OCI-LY1 (cell line): Measurements from ENCODE around the gene CTNNBL1.

Experiments
- H2AFZ ChIP-seq: fragments of 200-600 bp; sonication (generic), shearing (Covaris generic); 2 replicates; pipeline ENCODE4 v1.6.0; 2014; ENCODE audit warnings: antibody characterized with exemption, mild to moderate bottlenecking, low read length
- H3F3A ChIP-seq: fragments of 200-600 bp; sonication (generic), shearing (Covaris generic); 2 replicates; pipeline ENCODE4 v1.6.0; 2014; ENCODE audit warnings: mild to moderate bottlenecking, antibody characterized with exemption, low read length, moderate library complexity; ENCODE audit not compliant: insufficient read depth
- H3K27ac ChIP-seq: fragments of 200-600 bp; sonication (generic); 2 replicates; pipeline ENCODE4 v1.5.1; 2014; ENCODE audit warnings: low read length, mixed run types, mild to moderate bottlenecking, low read depth; ENCODE audit not compliant: poor library complexity, severe bottlenecking
- H3K27me3 ChIP-seq: fragments of 200-600 bp; sonication (generic); 2 replicates; pipeline ENCODE4 v1.6.0; 2014; ENCODE audit warnings: antibody characterized with exemption, mild to moderate bottlenecking, low read length, moderate library complexity; ENCODE audit not compliant: insufficient read depth
- H3K36me3 ChIP-seq: fragments of 200-600 bp; sonication (generic); 2 replicates; pipeline ENCODE4 v1.6.1; 2014; ENCODE audit warnings: mild to moderate bottlenecking, antibody characterized with exemption, low read length, moderate library complexity, mixed read lengths; ENCODE audit not compliant: insufficient read depth
- H3K4me1 ChIP-seq: fragments of 200-600 bp; sonication (generic); 2 replicates; pipeline ENCODE4 v1.5.1; 2014; ENCODE audit warnings: mild to moderate bottlenecking, low read length, moderate library complexity; ENCODE audit not compliant: insufficient read depth, severe bottlenecking
- H3K4me2 ChIP-seq: fragments of 200-600 bp; sonication (generic), shearing (Covaris generic); 2 replicates; pipeline ENCODE4 v1.6.1; 2014; ENCODE audit warnings: low read length
- H3K4me3 ChIP-seq: fragments of 200-600 bp; sonication (generic); 2 replicates; pipeline ENCODE4 v1.5.1; 2014; ENCODE audit warnings: low read length, low read depth, mild to moderate bottlenecking, mixed read lengths; ENCODE audit not compliant: poor library complexity, severe bottlenecking
- H3K79me2 ChIP-seq: fragments of 200-600 bp; shearing (Covaris generic); 2 replicates; pipeline ENCODE4 v1.6.1; 2016; ENCODE audit warnings: mixed run types, low read length, mixed read lengths; ENCODE audit not compliant: insufficient read depth
- H3K9ac ChIP-seq: fragments of 200-600 bp; sonication (generic), shearing (Covaris generic); 2 replicates; pipeline ENCODE4 v1.6.1; 2014; ENCODE audit warnings: mild to moderate bottlenecking, low read length, mixed read lengths
- H3K9me2 ChIP-seq: fragments of 200-600 bp; sonication (generic), shearing (Covaris generic); 2 replicates; pipeline ENCODE4 v1.6.1; 2014; ENCODE audit warnings: low read depth, mild to moderate bottlenecking, low read length, mixed read lengths
- H3K9me3 ChIP-seq: fragments of 200-600 bp; shearing (Covaris generic); 2 replicates; pipeline ENCODE4 v1.6.1; 2014; ENCODE audit warnings: low read length, mixed read lengths
- H4K20me1 ChIP-seq: fragments of 200-600 bp; sonication (generic), shearing (Covaris generic); 2 replicates; pipeline ENCODE4 v1.6.0; 2016; ENCODE audit warnings: mild to moderate bottlenecking, low read length; ENCODE audit not compliant: insufficient read depth
- CTCF ChIP-seq: fragments of 200-600 bp; sonication (generic), shearing (Covaris generic); IDR thresholded peaks from 2 replicates; pipeline ENCODE4 v1.5.1; 2017; ENCODE audit warnings: mild to moderate bottlenecking, antibody characterized with exemption, low read length, moderate library complexity, mixed read lengths
- EZH2 ChIP-seq: fragments of 200-600 bp; sonication (generic), shearing (Covaris generic); IDR thresholded peaks from 2 replicates; pipeline ENCODE4 v1.8.0; 2017; ENCODE audit warnings: borderline replicate concordance, mixed run types, mild to moderate bottlenecking, antibody characterized with exemption, low read length, moderate library complexity, mixed read lengths

The CTNNBL1 gene

GRCh38 chr20:37879843-37880242 lies 186.0 kb downstream of the CTNNBL1 start:
- no peak overlapping the region for H3K4me3 ChIP-seq
- no peaks in the 10 kb centered on the region for H3K36me3 ChIP-seq
- H4K20me1 ChIP-seq = no peaks in the 10 kb centered on the region
- no peak overlapping the region for H3K9ac ChIP-seq
- no peak overlapping the region for H2AFZ ChIP-seq
- H3K79me2 ChIP-seq = no peaks in the 10 kb centered on the region
- no peak overlapping the region for H3K27ac ChIP-seq
- H3K27me3 ChIP-seq = no peaks in the 10 kb centered on the region; the same call in 1 of the 2 replicates
- TF ChIP-seq CTCF (no peak), EZH2 (no peak)
- no peaks in the 10 kb centered on the region for H3K4me1 ChIP-seq
- H3K9me3 ChIP-seq = no peaks in the 10 kb centered on the region
- H3K9me2 ChIP-seq = no peaks in the 10 kb centered on the region
- no peak overlapping the region for H3K4me2 ChIP-seq
- no peaks in the 10 kb centered on the region for H3F3A ChIP-seq

GRCh38 chr20:37880726-37881591 lies 187.1 kb downstream of the CTNNBL1 start:
- Histone ChIP-seq H3K4me2 (no peak overlapping the region), H3F3A (no peaks in the 10 kb centered on the region), H3K4me3 (no peak overlapping the region), H3K27ac (no peak overlapping the region), H2AFZ (no peak overlapping the region), H3K4me1 (no peaks in the 10 kb centered on the region), H3K36me3 (no peaks in the 10 kb centered on the region), H3K9ac (no peak overlapping the region), H3K9me3 (no peaks in the 10 kb centered on the region), H3K79me2 (no peaks in the 10 kb centered on the region), H3K9me2 (no peaks in the 10 kb centered on the region), H4K20me1 (no peaks in the 10 kb centered on the region), H3K27me3 (no peaks in the 10 kb centered on the region; the same call in 1 of the 2 replicates)
- no peak for TF ChIP-seq CTCF
- TF ChIP-seq EZH2 = no peak

GRCh38 chr20:37881601-37882343 lies 187.9 kb downstream of the CTNNBL1 start:
- Histone ChIP-seq H4K20me1 (no peaks in the 10 kb centered on the region), H3K79me2 (no peaks in the 10 kb centered on the region), H3F3A (no peaks in the 10 kb centered on the region), H3K36me3 (no peaks in the 10 kb centered on the region), H3K4me3 (no peak overlapping the region), H3K27me3 (peaks cover 5% of the 10 kb centered on the region; the same call in 1 of the 2 replicates), H3K9me3 (no peaks in the 10 kb centered on the region), H3K27ac (no peak overlapping the region), H2AFZ (no peak overlapping the region), H3K4me2 (no peak overlapping the region), H3K9me2 (no peaks in the 10 kb centered on the region), H3K4me1 (no peaks in the 10 kb centered on the region), H3K9ac (no peak overlapping the region)
- no peak for TF ChIP-seq EZH2
- no peak for TF ChIP-seq CTCF
